Kidney (tissue), 14 donors: ENCODE results near the gene RAB3D. TPM values are rescaled to one million over a fixed set of nuclear protein-coding genes. Genes with fewer than 3 reads are reported as not detected.
"Not testable (repeated sequence)": the region's sequence is repeated elsewhere in the genome, so short reads cannot be mapped to it uniquely, and the experiment has no call there.

Source experiments
- DNase-seq, 5 donors: peaks; one replicate each; pipeline ENCODE4 v3.0.0-alpha.2; 2013 to 2020
- FAIRE-seq: peaks from 2 replicates; lab custom pipeline; 2012; peaks lifted over from hg19 to GRCh38; lab: Jason Lieb, UNC
- H3K27ac ChIP-seq, 2 donors: one replicate each; pipeline ENCODE4 v1.7.0; 2013; ENCODE audit warnings: low read depth in 2 of 2, low read length in 2 of 2, inconsistent platforms in 1 of 2
- H3K27me3 ChIP-seq: one replicate; pipeline ENCODE4 v1.7.1; 2013; ENCODE audit warnings: low read length, inconsistent platforms; ENCODE audit not compliant: control insufficient read depth, insufficient read depth
- H3K36me3 ChIP-seq, 3 donors: one replicate each; pipeline versions ENCODE4 v1.7.0 to v1.7.1; 2013; ENCODE audit warnings: low read length in 3 of 3, control low read depth in 1 of 3, inconsistent platforms in 1 of 3; ENCODE audit not compliant: insufficient read depth in 3 of 3, control insufficient read depth in 2 of 3
- H3K4me1 ChIP-seq, 3 donors: one replicate each; pipeline versions ENCODE4 v1.7.0 to v1.7.1; 2013; ENCODE audit warnings: low read length in 3 of 3, inconsistent platforms in 1 of 3, low read depth in 1 of 3; ENCODE audit not compliant: control insufficient read depth in 2 of 3, insufficient read depth in 2 of 3
- H3K4me3 ChIP-seq, 3 donors: one replicate each; pipeline versions ENCODE4 v1.7.0 to v1.8.1; 2013; ENCODE audit warnings: low read length in 3 of 3, control low read depth in 1 of 3, inconsistent platforms in 1 of 3
- H3K9ac ChIP-seq, 3 donors: one replicate each; pipeline versions ENCODE4 v1.7.0 to v1.7.1; 2013; ENCODE audit warnings: low read length in 3 of 3, control low read depth in 1 of 3, inconsistent platforms in 1 of 3
- H3K9me3 ChIP-seq, 3 donors: one replicate each; pipeline versions ENCODE4 v1.7.0 to v1.7.1; 2013; ENCODE audit warnings: low read length in 3 of 3, control low read depth in 1 of 3, inconsistent platforms in 1 of 3; ENCODE audit not compliant: control insufficient read depth in 2 of 3, insufficient read depth in 1 of 3
- CTCF ChIP-seq: IDR thresholded peaks from 3 replicates; pipeline ENCODE4 v1.5.1; 2012; ENCODE audit warnings: mild to moderate bottlenecking, moderate library complexity, borderline replicate concordance; ENCODE audit not compliant: insufficient read depth; ENCODE audit errors: extremely low read depth
- intact Hi-C: fragments of 100-400 bp; cut with DNase I; formaldehyde crosslinking; loops from one replicate; pipeline ENCODE4 v1.11.1; 2022
- polyA plus RNA-seq: library from polyadenylated mRNA; stranded (reverse); fragments of 350-450 nt; fragmentation: Illumina TruSeq; extraction: RNeasy Lipid Tissue Mini Kit (QIAGEN cat#74804); gene quantifications from one replicate; pipeline ENCODE4 v1.2.3, GENCODE V29; 2014; ENCODE audit warnings: low read depth, low replicate concordance; ENCODE audit not compliant: insufficient read depth
- total RNA-seq: library from RNA; stranded (reverse); fragmentation: NEBNext Ultra II Directional; extraction: Animal tissue kit (Norgen Biotek cat#: 25700); gene quantifications from one replicate; pipeline ENCODE4 v1.2.1, GENCODE V29; 2021
- donor health status: control.
- donor health status: control.
- donor health status: control.
- donor health status: control.
- donor health status: control.
- donor health status: DM: yes; HTN: yes; CAD: no.
- donor health status: Normal renal cell carcinoma (clear cell type).

RAB3D gene
- total and polyA plus RNA-seq, 2 donors from 2014 or later: 8.3 to 80.4 TPM

GRCh38 chr19:11356676-11357550, 17.5 kb upstream of the RAB3D start:
- H3K4me3 ChIP-seq: no peak overlapping the region
- H3K9ac ChIP-seq: no peak overlapping the region
- no peak overlapping the region for H3K27ac ChIP-seq
- FAIRE-seq: no peak
- no peak for TF ChIP-seq CTCF
- no peak for DNase-seq
- peaks cover 3 to 8% (median 4%) of the 10 kb centered on the region in 3 donors for H3K4me1 ChIP-seq
- intact Hi-C loops: no loop called here
- H3K27me3 ChIP-seq: peaks cover 2% of the 10 kb centered on the region
- H3K9me3 ChIP-seq: no peaks in the 10 kb centered on the region
- no peaks in the 10 kb centered on the region for H3K36me3 ChIP-seq

- no peaks in the 10 kb centered on the region for H3K36me3 ChIP-seq
- intact Hi-C loops: no loop called here
- H3K4me3 ChIP-seq: peak overlapping the region; percentile 55 to 92 (median 65)
- peak overlapping the region; percentile 62 to 78 (median 71) for H3K9ac ChIP-seq
- TF ChIP-seq CTCF: no peak
- H3K27me3 ChIP-seq: peaks cover 2% of the 10 kb centered on the region
- no peak overlapping the region for H3K27ac ChIP-seq
- DNase-seq (no peak), FAIRE-seq (no peak)
- peaks cover 3 to 8% (median 4%) of the 10 kb centered on the region in 3 donors for H3K4me1 ChIP-seq
- H3K9me3 ChIP-seq: no peaks in the 10 kb centered on the region
Observed at GRCh38 chr19:11356074-11356397, 16.6 kb upstream of the RAB3D start.

GRCh38 chr19:11355160-11356073, 16.0 kb upstream of the RAB3D start, which contains the start of gene PLPPR2:
TSS of gene PLPPR2 (plus strand) at chr19:11355432. CDS start at chr19:11357674, 2,242 bp downstream.
- intact Hi-C loops: no loop called here
- H3K9ac ChIP-seq: peak within 1 kb of the TSS; percentile 62 to 78 (median 71)
- no peaks in the 10 kb centered on the region for H3K9me3 ChIP-seq
- TF ChIP-seq CTCF: no peak
- no peak within 1 kb of the TSS for H3K27ac ChIP-seq
- H3K4me1 ChIP-seq: peaks cover 3 to 8% (median 4%) of the 10 kb centered on the region in 3 donors
- H3K27me3 ChIP-seq: peaks cover 2% of the 10 kb centered on the region
- FAIRE-seq (no peak), DNase-seq (peak; percentile 85 to 98 (median 95))
- H3K4me3 ChIP-seq: peak within 1 kb of the TSS; percentile 55 to 92 (median 65)
- no peaks in the 10 kb centered on the region for H3K36me3 ChIP-seq

GRCh38 chr19:11354102-11354501, 14.6 kb upstream of the RAB3D start:
- H3K9me3 ChIP-seq, H3K36me3 ChIP-seq, H3K4me3 ChIP-seq, H3K27me3 ChIP-seq, H3K4me1 ChIP-seq, intact Hi-C loops, DNase-seq, FAIRE-seq, H3K9ac ChIP-seq, H3K27ac ChIP-seq: not testable (repeated sequence)
